OCI-LY3 (cell line): Measurements from ENCODE around the gene C10orf90.

Source experiments
- H2AFZ ChIP-seq: fragments of 200-600, 300-600 bp; shearing (Covaris generic); 2 replicates; pipeline ENCODE4 v1.6.0; 2014; ENCODE audit warnings: antibody characterized with exemption, low read depth, low read length
- H3K27ac ChIP-seq: fragments of 200-600, 300-600 bp; sonication (generic); 2 replicates; pipeline ENCODE4 v1.5.1; 2014; ENCODE audit warnings: mild to moderate bottlenecking, low read length, moderate library complexity, mixed read lengths
- H3K27me3 ChIP-seq: fragments of 200-600, 300-600 bp; sonication (generic); 2 replicates; pipeline ENCODE4 v1.6.1; 2014; ENCODE audit warnings: low read depth, low read length, mixed read lengths
- H3K36me3 ChIP-seq: fragments of 200-600, 300-600 bp; sonication (generic); replicated peaks from 2 replicates; pipeline ENCODE3; 2014; ENCODE audit warnings: low read depth, low read length, mixed read lengths
- H3K4me1 ChIP-seq: fragments of 300-600, 200-600 bp; sonication (generic); 2 replicates; pipeline ENCODE4 v1.6.1; 2014; ENCODE audit warnings: low read length, mixed read lengths
- H3K4me2 ChIP-seq: fragments of 200-600, 300-600 bp; sonication (generic); 2 replicates; pipeline ENCODE4 v1.6.1; 2014; ENCODE audit warnings: low read length, mixed read lengths
- H3K4me3 ChIP-seq: fragments of 300-600, 200-600 bp; sonication (generic); 2 replicates; pipeline ENCODE4 v1.5.1; 2014; ENCODE audit warnings: antibody characterized with exemption, mild to moderate bottlenecking, low read length, moderate library complexity
- H3K79me2 ChIP-seq: fragments of 300-600, 200-600 bp; shearing (Covaris generic); 2 replicates; pipeline ENCODE4 v1.6.1; 2014; ENCODE audit warnings: mild to moderate bottlenecking, low read length, mixed read lengths
- H3K9ac ChIP-seq: fragments of 300-600, 200-600 bp; shearing (Covaris generic); 2 replicates; pipeline ENCODE4 v1.6.0; 2014; ENCODE audit warnings: mild to moderate bottlenecking, low read length, moderate library complexity
- H3K9me3 ChIP-seq: fragments of 200-600, 300-600 bp; shearing (Covaris generic); 2 replicates; pipeline ENCODE4 v1.6.1; 2014; ENCODE audit warnings: low read length, mixed read lengths; ENCODE audit not compliant: insufficient read depth
- H4K20me1 ChIP-seq: fragments of 200-600, 300-600 bp; sonication (generic); 2 replicates; pipeline ENCODE4 v1.6.1; 2016; ENCODE audit warnings: low read length, mixed read lengths; ENCODE audit not compliant: insufficient read depth
- CTCF ChIP-seq: fragments of 200-600, 300-600 bp; sonication (generic); IDR thresholded peaks from 2 replicates; pipeline ENCODE4 v1.5.1; 2014; ENCODE audit warnings: antibody characterized with exemption, low read length, low read depth
- EZH2phosphoT487 ChIP-seq: fragments of 200-600 bp; shearing (Covaris generic); IDR thresholded peaks from 2 replicates; pipeline ENCODE4 v1.6.1; 2018; ENCODE audit warnings: antibody characterized with exemption, mixed run types, low read depth

The C10orf90 gene

GRCh38 chr10:126392469-126392868, 278.0 kb downstream of the C10orf90 start:
- no peaks in the 10 kb centered on the region for H3K79me2 ChIP-seq
- no peaks in the 10 kb centered on the region for H3K36me3 ChIP-seq
- no peak overlapping the region for H3K4me2 ChIP-seq
- no peaks in the 10 kb centered on the region for H4K20me1 ChIP-seq
- no peaks in the 10 kb centered on the region for H3K9me3 ChIP-seq
- no peaks in the 10 kb centered on the region for H3K4me1 ChIP-seq
- H2AFZ ChIP-seq: no peak overlapping the region
- H3K27ac ChIP-seq: no peak overlapping the region
- TF ChIP-seq EZH2phosphoT487 (no peak), CTCF (no peak)
- H3K9ac ChIP-seq: no peak overlapping the region
- H3K4me3 ChIP-seq: no peak overlapping the region
- no peaks in the 10 kb centered on the region for H3K27me3 ChIP-seq

GRCh38 chr10:126392068-126392467, 278.4 kb downstream of the C10orf90 start:
- Histone ChIP-seq H4K20me1 (no peaks in the 10 kb centered on the region), H3K27me3 (no peaks in the 10 kb centered on the region), H3K27ac (no peak overlapping the region), H3K4me1 (no peaks in the 10 kb centered on the region), H3K9me3 (no peaks in the 10 kb centered on the region), H3K79me2 (no peaks in the 10 kb centered on the region), H3K36me3 (no peaks in the 10 kb centered on the region), H3K4me2 (no peak overlapping the region), H3K4me3 (no peak overlapping the region), H3K9ac (no peak overlapping the region), H2AFZ (no peak overlapping the region)
- no peak for TF ChIP-seq EZH2phosphoT487
- TF ChIP-seq CTCF: no peak

DNA sequence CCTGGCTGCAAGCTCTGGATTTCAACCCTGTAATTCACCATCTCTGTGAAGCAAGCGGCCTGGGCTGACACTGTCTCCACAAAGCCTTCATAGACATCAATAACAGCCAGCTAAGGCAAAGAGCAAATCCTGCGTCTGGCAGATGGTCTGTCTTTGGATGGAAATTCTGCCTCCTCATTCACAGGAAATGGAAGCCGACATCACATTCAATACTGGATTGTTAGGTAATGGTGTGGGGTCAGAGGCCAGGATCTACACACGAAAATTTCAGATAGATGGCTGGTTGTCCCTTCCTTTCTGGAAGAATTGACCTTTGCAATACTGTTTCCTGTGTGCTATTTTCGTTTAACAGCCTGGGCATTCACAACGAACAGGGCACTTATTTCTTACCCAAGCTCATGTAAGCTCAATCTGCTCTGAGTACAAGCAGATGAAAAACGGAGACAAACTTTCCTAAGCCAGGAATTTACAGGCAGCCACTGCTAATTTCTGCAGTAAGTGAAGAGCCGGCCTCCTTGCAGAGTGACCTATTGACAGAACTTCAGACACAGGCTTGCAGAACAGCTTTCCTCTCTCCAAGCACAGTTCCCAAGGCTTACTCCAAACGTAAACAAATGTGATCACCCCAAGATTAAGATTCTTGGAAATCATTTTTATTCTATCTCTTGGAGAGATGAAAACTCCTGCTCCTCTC, 279.2 kb downstream of the C10orf90 start:
- Histone ChIP-seq H3K9ac (no peak overlapping the region), H3K4me2 (no peak overlapping the region), H3K27ac (no peak overlapping the region), H4K20me1 (no peaks in the 10 kb centered on the region), H2AFZ (no peak overlapping the region), H3K36me3 (no peaks in the 10 kb centered on the region), H3K79me2 (no peaks in the 10 kb centered on the region), H3K4me1 (no peaks in the 10 kb centered on the region), H3K4me3 (no peak overlapping the region), H3K9me3 (no peaks in the 10 kb centered on the region), H3K27me3 (no peaks in the 10 kb centered on the region)
- TF ChIP-seq EZH2phosphoT487 (no peak), CTCF (no peak)

DNA sequence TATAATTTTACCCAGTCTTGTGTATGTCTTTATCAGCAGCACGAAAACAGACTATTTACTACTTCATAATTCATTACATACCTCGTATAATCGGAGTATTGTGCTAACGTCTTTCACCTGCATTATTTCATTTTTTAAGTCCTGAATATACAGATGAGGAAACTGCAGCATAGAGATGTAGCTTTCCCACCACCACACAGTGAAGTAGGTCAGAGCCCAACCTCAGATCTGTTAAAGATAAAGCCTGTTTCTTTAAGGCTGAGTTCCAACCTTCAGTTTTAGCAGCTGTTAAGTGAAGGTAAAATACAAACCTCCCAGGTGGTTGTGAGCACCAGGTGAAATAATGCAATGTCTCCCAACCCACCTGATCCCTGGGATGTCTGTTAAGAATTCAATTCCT, 280.2 kb downstream of the C10orf90 start:
- Histone ChIP-seq H3K36me3 (no peaks in the 10 kb centered on the region), H3K4me2 (no peak overlapping the region), H3K79me2 (no peaks in the 10 kb centered on the region), H3K4me1 (no peaks in the 10 kb centered on the region), H3K4me3 (no peak overlapping the region), H3K27me3 (no peaks in the 10 kb centered on the region), H3K9me3 (no peaks in the 10 kb centered on the region), H2AFZ (no peak overlapping the region), H3K27ac (no peak overlapping the region), H4K20me1 (no peaks in the 10 kb centered on the region), H3K9ac (no peak overlapping the region)
- TF ChIP-seq CTCF (no peak), EZH2phosphoT487 (no peak)
